Liver (tissue), 9 donors: ENCODE results near the gene EFHB. TPM values are rescaled to one million over a fixed set of nuclear protein-coding genes. Genes with fewer than 3 reads are reported as not detected.

Experiments used
- DNase-seq: peaks from one replicate; pipeline ENCODE4 v3.0.0-alpha.2; 2017; ENCODE audit warnings: low spot score
- H3K27ac ChIP-seq, 2 donors: one replicate each; pipeline ENCODE4 v1.7.0; 2013; ENCODE audit warnings: inconsistent platforms in 2 of 2, low read length in 2 of 2, control low read depth in 1 of 2, low read depth in 1 of 2, mild to moderate bottlenecking in 1 of 2
- H3K27me3 ChIP-seq, 4 donors: one replicate each; pipeline versions ENCODE4 v1.6.1 to v1.7.0; 2013; ENCODE audit warnings: low read length in 3 of 4, inconsistent platforms in 1 of 4, mild to moderate bottlenecking in 1 of 4, moderate library complexity in 1 of 4; ENCODE audit not compliant: control insufficient read depth in 4 of 4, insufficient read depth in 4 of 4
- H3K36me3 ChIP-seq, 4 donors: one replicate each; pipeline versions ENCODE4 v1.6.1 to v1.7.0; 2013; ENCODE audit warnings: low read length in 3 of 4, mild to moderate bottlenecking in 3 of 4, low read depth in 1 of 4, moderate library complexity in 1 of 4; ENCODE audit not compliant: control insufficient read depth in 4 of 4, insufficient read depth in 3 of 4
- H3K4me1 ChIP-seq, 4 donors: one replicate each; pipeline versions ENCODE4 v1.6.1 to v1.7.0; 2013; ENCODE audit warnings: low read length in 3 of 4, mild to moderate bottlenecking in 3 of 4, moderate library complexity in 1 of 4; ENCODE audit not compliant: control insufficient read depth in 4 of 4, insufficient read depth in 4 of 4
- H3K4me3 ChIP-seq, 3 donors: one replicate each; pipeline versions ENCODE4 v1.6.1 to v1.7.0; 2013; ENCODE audit warnings: low read length in 3 of 3, control low read depth in 1 of 3, low read depth in 1 of 3, mild to moderate bottlenecking in 1 of 3
- H3K9ac ChIP-seq, 2 donors: one replicate each; pipeline ENCODE4 v1.7.0; 2013; ENCODE audit warnings: low read length in 2 of 2, mild to moderate bottlenecking in 2 of 2, moderate library complexity in 2 of 2, control low read depth in 1 of 2, low read depth in 1 of 2
- H3K9me3 ChIP-seq, 4 donors: one replicate each; pipeline versions ENCODE4 v1.6.1 to v1.7.0; 2013; ENCODE audit warnings: low read length in 3 of 4; ENCODE audit not compliant: control insufficient read depth in 4 of 4
- ATF3 ChIP-seq: IDR thresholded peaks from 2 replicates; pipeline ENCODE4 v1.6.1; 2016; ENCODE audit warnings: antibody characterized with exemption
- CTCF ChIP-seq: fragments of 150-350 bp; IDR thresholded peaks from 2 replicates; pipeline ENCODE4 v1.5.1; 2017; ENCODE audit warnings: improper control_type of control experiment, low read depth, low read length; ENCODE audit not compliant: missing input control
- EGR1 ChIP-seq, 2 donors: IDR thresholded peaks; 2 replicates each; pipeline ENCODE4 v1.6.1; 2016 to 2018; ENCODE audit warnings: antibody characterized with exemption in 2 of 2, low read depth in 2 of 2
- FOXA1 ChIP-seq: IDR thresholded peaks from 2 replicates; pipeline ENCODE4 v1.6.1; 2016; ENCODE audit warnings: antibody characterized with exemption
- FOXA2 ChIP-seq: IDR thresholded peaks from 2 replicates; pipeline ENCODE4 v1.6.1; 2016; ENCODE audit warnings: antibody characterized with exemption
- GABPA ChIP-seq, 2 donors: IDR thresholded peaks in 1 of 2; conservative IDR thresholded peaks in 1 of 2; 2 replicates each; pipeline ENCODE4 v1.6.1; 2016; ENCODE audit warnings: antibody characterized with exemption in 2 of 2, mild to moderate bottlenecking in 1 of 2, moderate library complexity in 1 of 2
- HNF4A ChIP-seq, 2 donors: conservative IDR thresholded peaks; 2 replicates each; pipeline ENCODE4 v1.6.1; 2016; ENCODE audit warnings: antibody characterized with exemption in 2 of 2, mild to moderate bottlenecking in 2 of 2
- HNF4G ChIP-seq: IDR thresholded peaks from 2 replicates; pipeline ENCODE4 v1.6.1; 2016; ENCODE audit warnings: antibody characterized with exemption
- JUND ChIP-seq, 2 donors: IDR thresholded peaks; 2 replicates each; pipeline ENCODE4 v1.6.1; 2016; ENCODE audit warnings: antibody characterized with exemption in 2 of 2
- MAX ChIP-seq: IDR thresholded peaks from 2 replicates; pipeline ENCODE4 v1.6.1; 2016; ENCODE audit warnings: antibody characterized with exemption
- NR2F2 ChIP-seq: IDR thresholded peaks from 2 replicates; pipeline ENCODE4 v1.6.1; 2016; ENCODE audit warnings: antibody characterized with exemption
- RAD21 ChIP-seq, 2 donors: IDR thresholded peaks; 2 replicates each; pipeline ENCODE4 v1.6.1; 2016; ENCODE audit warnings: antibody characterized with exemption in 2 of 2, mild to moderate bottlenecking in 2 of 2
- REST ChIP-seq: IDR thresholded peaks from 2 replicates; pipeline ENCODE4 v1.6.1; 2016; ENCODE audit warnings: antibody characterized with exemption, mild to moderate bottlenecking
- RXRA ChIP-seq, 2 donors: IDR thresholded peaks; 2 replicates each; pipeline ENCODE4 v1.6.1; 2017 to 2018; ENCODE audit warnings: antibody characterized with exemption in 2 of 2, mild to moderate bottlenecking in 1 of 2
- SP1 ChIP-seq: IDR thresholded peaks from 2 replicates; pipeline ENCODE4 v1.6.1; 2018; ENCODE audit warnings: antibody characterized with exemption, mild to moderate bottlenecking
- TAF1 ChIP-seq: conservative IDR thresholded peaks from 2 replicates; pipeline ENCODE4 v1.6.1; 2016; ENCODE audit warnings: antibody characterized with exemption, mild to moderate bottlenecking
- YY1 ChIP-seq: IDR thresholded peaks from 2 replicates; pipeline ENCODE4 v1.6.1; 2016; ENCODE audit warnings: antibody characterized with exemption, mild to moderate bottlenecking
- ZBTB33 ChIP-seq: IDR thresholded peaks from 2 replicates; pipeline ENCODE4 v1.6.1; 2016; ENCODE audit warnings: antibody characterized with exemption
- WGBS: extraction: QIAGEN DNeasy Blood & Tissue Kit; methylation state at CpG from one replicate; pipeline ENCODE4 v1.1.7; 2013; 5-methylcytosine and 5-hydroxymethylcytosine counted together
- polyA plus RNA-seq, 2 donors: library from polyadenylated mRNA; stranded (reverse) in 1 of 2; unstranded in 1 of 2; fragments of 200-250 nt in 1 of 2; fragments of >200 nt in 1 of 2; fragmentation: Nextera tagmentation in 1 of 2; extraction: Ambion mirVana in 1 of 2; gene quantifications; one replicate each; pipeline versions ENCODE4 v1.2.1 to v1.2.3, GENCODE V29; 2013 to 2015
- total RNA-seq, 2 donors: library from RNA; depleted of rRNA; stranded (reverse); fragments of >200 nt; gene quantifications; one replicate each; pipeline ENCODE4 v1.2.3, GENCODE V29; 2014
- donor health status: healthy.
- donor health status: healthy.
- donor health status: healthy.
- donor health status: healthy.
- donor health status: healthy.

EFHB gene
- total and polyA plus RNA-seq, 4 donors, result 0.05 to 0.37 (median 0.33) TPM; not detected in 1

GRCh38 chr3:19970327-19970726, 36.3 kb upstream of the EFHB start:
- no peaks in the 10 kb centered on the region for H3K27me3 ChIP-seq
- no peaks in the 10 kb centered on the region for H3K9me3 ChIP-seq
- H3K4me3 ChIP-seq, result no peak overlapping the region
- DNase-seq, result no peak
- TF ChIP-seq FOXA1, result no peak
- no peak for TF ChIP-seq SP1
- no peak for TF ChIP-seq GABPA (IDR thresholded peaks at IDR 0.05 in 1 of 2, conservative IDR thresholded peaks at IDR 0.05 in 1 of 2)
- no peak for TF ChIP-seq HNF4G
- no peak for TF ChIP-seq HNF4A (conservative IDR thresholded peaks at IDR 0.05)
- no peak for TF ChIP-seq TAF1
- no peak for TF ChIP-seq FOXA2
- no peak for TF ChIP-seq JUND (IDR thresholded peaks at IDR 0.05)
- no peak for TF ChIP-seq EGR1 (IDR thresholded peaks at IDR 0.05; ENCODE audit: low read depth in 2 of 2)
- no peak for TF ChIP-seq ATF3
- TF ChIP-seq CTCF, result no peak
- TF ChIP-seq YY1, result no peak
- no peak for TF ChIP-seq ZBTB33
- TF ChIP-seq RXRA (IDR thresholded peaks at IDR 0.05), result no peak
- TF ChIP-seq MAX, result no peak
- TF ChIP-seq NR2F2, result no peak
- TF ChIP-seq RAD21 (IDR thresholded peaks at IDR 0.05), result no peak
- TF ChIP-seq REST, result no peak
- peaks cover 1 to 8% (median 3%) of the 10 kb centered on the region in 4 donors for H3K36me3 ChIP-seq
- H3K9ac ChIP-seq, result no peak overlapping the region
- 93% methylated on average over 8 of the region's 8 CpGs for WGBS
- H3K4me1 ChIP-seq, result peaks cover 0 to 6% (median 5%) of the 10 kb centered on the region in 4 donors
- H3K27ac ChIP-seq, result no peak overlapping the region
